AG09319 (cell line): Measurements from ENCODE around the gene USO1.
"Not testable (repeated sequence)": the region's sequence is repeated elsewhere in the genome, so short reads cannot be mapped to it uniquely, and the experiment has no call there.

ENCODE experiments used
- DNase-seq: peaks from one replicate; pipeline ENCODE4 v3.0.0-alpha.2; 2010; ENCODE audit warnings: low read depth; ENCODE audit errors: extremely low read depth
- CTCF ChIP-seq: IDR thresholded peaks from 2 replicates; pipeline ENCODE4 v1.5.1; 2011; ENCODE audit warnings: low read depth, mild to moderate bottlenecking, inconsistent platforms, low read length, moderate library complexity

USO1 gene

GRCh38 chr4:75715105-75715799, 9.1 kb upstream of the USO1 start:
- no peak for TF ChIP-seq CTCF
- no peak for DNase-seq

- not testable (repeated sequence) for DNase-seq
Observed at GRCh38 chr4:75716054-75716453, 8.3 kb upstream of the USO1 start.

GRCh38 chr4:75717408-75717807, 7.0 kb upstream of the USO1 start:
- DNase-seq, result no peak
- TF ChIP-seq CTCF, result no peak

- DNase-seq, result no peak
- no peak for TF ChIP-seq CTCF
Observed at GRCh38 chr4:75718529-75718928, 5.8 kb upstream of the USO1 start.

GRCh38 chr4:75722417-75722816, 2.0 kb upstream of the USO1 start:
- no peak for TF ChIP-seq CTCF

GRCh38 chr4:75723163-75724065, 963 bp upstream of the USO1 start:
- no peak for TF ChIP-seq CTCF
- DNase-seq, result no peak

More at GRCh38 chr4:75722417-75722816, 2.0 kb upstream of the USO1 start:
- DNase-seq, result no peak

GRCh38 chr4:75724867-75725724, 719 bp downstream of the USO1 start:
- TF ChIP-seq CTCF, result no peak
- DNase-seq, result no peak

- DNase-seq, result not testable (repeated sequence)
Observed at GRCh38 chr4:75725942-75726538, 1.7 kb downstream of the USO1 start.
